Common myeloid progenitor, CD34-positive (primary cell): ENCODE measurements around the gene HMGB2.

Experiments
- CTCF ChIA-PET: fragments of 350-600 bp; sonication (Branson Sonifier 250); formaldehyde crosslinking; loops from one replicate; lab custom pipeline; 2021; ENCODE audit warnings: antibody characterized with exemption; lab: Charles Lee
- POLR2A ChIA-PET: fragments of 350-600 bp; sonication (Branson Sonifier 250); formaldehyde crosslinking; loops from one replicate; lab custom pipeline; 2021; ENCODE audit warnings: antibody characterized with exemption; lab: Charles Lee
- DNase-seq, 3 donors: peaks; one replicate each; pipeline versions ENCODE4 v3.0.0 to v3.0.0-alpha.2; 2013
- H3K27ac ChIP-seq, 2 experiments: 1 replicate in 1 of 2; 2 replicates in 1 of 2; pipeline ENCODE4 v1.7.0; 2013; ENCODE audit warnings: inconsistent platforms in 2 of 2, low read length in 2 of 2, mild to moderate bottlenecking in 2 of 2, low read depth in 1 of 2, moderate library complexity in 1 of 2; ENCODE audit not compliant: severe bottlenecking in 2 of 2, insufficient read depth in 1 of 2, poor library complexity in 1 of 2
- H3K27me3 ChIP-seq, 5 experiments: replicated peaks in 2 of 5; 1 replicate in 3 of 5; 2 replicates in 2 of 5; pipeline versions ENCODE4 v1.6.1 to v1.7.0; 2013; ENCODE audit warnings: low read length in 4 of 5, mild to moderate bottlenecking in 2 of 5, moderate library complexity in 2 of 5, inconsistent platforms in 1 of 5; ENCODE audit not compliant: insufficient read depth in 5 of 5, control insufficient read depth in 4 of 5
- H3K36me3 ChIP-seq, 4 experiments: 1 replicate in 2 of 4; 2 replicates in 2 of 4; pipeline versions ENCODE4 v1.6.1 to v1.7.0; 2013; ENCODE audit warnings: low read length in 3 of 4, control low read depth in 1 of 4, mild to moderate bottlenecking in 1 of 4; ENCODE audit not compliant: control insufficient read depth in 4 of 4, insufficient read depth in 4 of 4
- H3K4me1 ChIP-seq, 4 experiments: 1 replicate in 3 of 4; 2 replicates in 1 of 4; pipeline versions ENCODE4 v1.6.1 to v1.7.1; 2013; ENCODE audit warnings: low read length in 3 of 4, mild to moderate bottlenecking in 3 of 4, control low read depth in 1 of 4, inconsistent platforms in 1 of 4, moderate library complexity in 1 of 4; ENCODE audit not compliant: control insufficient read depth in 4 of 4, insufficient read depth in 4 of 4; ENCODE audit errors: control extremely low read depth in 1 of 4
- H3K4me3 ChIP-seq, 7 experiments: 1 replicate in 4 of 7; 2 replicates in 3 of 7; pipeline versions ENCODE4 v1.5.1 to v1.7.0; 2013; ENCODE audit warnings: mild to moderate bottlenecking in 7 of 7, low read length in 6 of 7, moderate library complexity in 6 of 7, inconsistent platforms in 2 of 7, low read depth in 2 of 7, control low read depth in 1 of 7; ENCODE audit not compliant: insufficient read depth in 4 of 7, control insufficient read depth in 1 of 7; ENCODE audit errors: extremely low read depth in 1 of 7
- H3K9me3 ChIP-seq, 5 experiments: 1 replicate in 4 of 5; 2 replicates in 1 of 5; pipeline versions ENCODE4 v1.6.1 to v1.7.1; 2013; ENCODE audit warnings: low read length in 4 of 5, mild to moderate bottlenecking in 2 of 5, inconsistent platforms in 1 of 5, low read depth in 1 of 5, moderate library complexity in 1 of 5; ENCODE audit not compliant: control insufficient read depth in 4 of 5, insufficient read depth in 2 of 5; ENCODE audit errors: control extremely low read depth in 1 of 5
- WGBS: methylation state at CpG from one replicate; pipeline ENCODE4 v1.1.5; 2013; ENCODE audit not compliant: insufficient coverage; 5-methylcytosine and 5-hydroxymethylcytosine counted together

HMGB2 gene

GRCh38 chr4:173343832-173344397 lies 9.8 kb upstream of the HMGB2 start:
- whole genome bisulfite sequencing, result 100% methylated on average over 1 of the region's 3 CpGs
- no peak for DNase-seq
- POLR2A ChIA-PET, result no interaction called here

GRCh38 chr4:173337463-173337862 lies 3.3 kb upstream of the HMGB2 start:
- WGBS, result no CpG with 5 or more reads among the region's 2 CpGs
- Histone ChIP-seq H3K27ac (no peak overlapping the region), H3K9me3 (no peaks in the 10 kb centered on the region), H3K27me3 (no peaks in the 10 kb centered on the region), H3K4me1 (peaks cover 2 to 29% (median 19%) of the 10 kb centered on the region in 4 experiments), H3K4me3 (no peak overlapping the region), H3K36me3 (peaks cover 0 to 10% (median 0%) of the 10 kb centered on the region in 4 experiments)
- CTCF ChIA-PET, result interaction anchor here (1.5 kb wide), 1 partner anchor 23 kb away, joined by 5 read pairs; no protein-coding TSS in a partner anchor
- DNase-seq, result no peak
- POLR2A ChIA-PET, result interaction anchor here (0.6 kb wide), 1 partner anchor 8 kb away, joined by 4 read pairs; no protein-coding TSS in a partner anchor

More at GRCh38 chr4:173343832-173344397, 9.8 kb upstream of the HMGB2 start:
- no peaks in the 10 kb centered on the region for H3K27me3 ChIP-seq
- CTCF ChIA-PET, result interaction anchor here (2.3 kb wide), 1 partner anchor 8 kb away, joined by 9 read pairs; no protein-coding TSS in a partner anchor
- no peaks in the 10 kb centered on the region for H3K36me3 ChIP-seq
- no peak overlapping the region for H3K27ac ChIP-seq
- H3K4me3 ChIP-seq, result no peak overlapping the region
- no peaks in the 10 kb centered on the region for H3K9me3 ChIP-seq
- peaks cover 0 to 5% (median 2%) of the 10 kb centered on the region in 4 experiments for H3K4me1 ChIP-seq

GRCh38 chr4:173334891-173335752 lies 964 bp upstream of the HMGB2 start:
- H3K27ac ChIP-seq, result peak overlapping the region; percentile 46 to 75
- DNase-seq, result peak; percentile 50 to 67 (median 64)
- no peaks in the 10 kb centered on the region for H3K27me3 ChIP-seq
- ChIA-PET POLR2A (interaction anchor here (0.6 to 3.5 kb wide), 4 partner anchors 10 to 36 kb away, joined by 3 to 24 read pairs (median 6); partner anchors contain the start of gene SAP30), CTCF (interaction anchor here (0.9 to 3.8 kb wide), 8 partner anchors 10 to 76 kb away, joined by 3 to 18 read pairs (median 5); partner anchors contain the start of gene SAP30)
- under 1% methylated on average over 33 of the region's 52 CpGs for WGBS
- peaks cover 2 to 40% (median 28%) of the 10 kb centered on the region in 4 experiments for H3K4me1 ChIP-seq
- peak overlapping the region; percentile 78 to 99 (median 98) for H3K4me3 ChIP-seq
- H3K9me3 ChIP-seq, result no peaks in the 10 kb centered on the region
- peaks cover 0 to 30% (median 7%) of the 10 kb centered on the region in 4 experiments for H3K36me3 ChIP-seq

- 0% methylated on average over 36 of the region's 53 CpGs for WGBS
- peak; percentile 26 to 60 (median 46) for DNase-seq
- peaks cover 6 to 44% (median 10%) of the 10 kb centered on the region in 4 experiments for H3K36me3 ChIP-seq
- H3K9me3 ChIP-seq, result no peaks in the 10 kb centered on the region
- H3K4me1 ChIP-seq, result peaks cover 2 to 40% (median 28%) of the 10 kb centered on the region in 4 experiments
- peak overlapping the region; percentile 83 to 94 for H3K27ac ChIP-seq
- no peaks in the 10 kb centered on the region for H3K27me3 ChIP-seq
- CTCF ChIA-PET, result interaction anchor here (1.4 to 3.8 kb wide), 3 partner anchors 15 to 78 kb away, joined by 3 to 18 read pairs (median 10); partner anchors contain the start of gene SAP30
- H3K4me3 ChIP-seq, result peak overlapping the region; percentile 78 to 99 (median 98)
- POLR2A ChIA-PET, result interaction anchor here (1.0 to 3.5 kb wide), 4 partner anchors 12 to 37 kb away, joined by 3 to 24 read pairs (median 6); partner anchors contain the start of gene SAP30
Measured at GRCh38 chr4:173333658-173334084, 487 bp downstream of the HMGB2 start.

GRCh38 chr4:173332963-173333657 lies 1.0 kb downstream of the HMGB2 start:
- ChIA-PET POLR2A (interaction anchor here (1.0 to 3.5 kb wide), 3 partner anchors 12 to 38 kb away, joined by 3 to 24 read pairs (median 5); partner anchors contain the start of gene SAP30), CTCF (interaction anchor here (0.9 to 3.8 kb wide), 6 partner anchors 14 to 78 kb away, joined by 3 to 18 read pairs (median 3); partner anchors contain the start of gene SAP30)
- Histone ChIP-seq H3K27ac (peak overlapping the region; percentile 83 to 94), H3K9me3 (no peaks in the 10 kb centered on the region), H3K27me3 (no peaks in the 10 kb centered on the region), H3K36me3 (peaks cover 11 to 50% (median 15%) of the 10 kb centered on the region in 4 experiments), H3K4me1 (peaks cover 2 to 40% (median 28%) of the 10 kb centered on the region in 4 experiments), H3K4me3 (peak overlapping the region; percentile 56 to 99 (median 98))
- 1% methylated on average over 21 of the region's 21 CpGs for WGBS
- DNase-seq, result peak in 2 of 3 donors; percentile 15 to 34

- no peaks in the 10 kb centered on the region for H3K27me3 ChIP-seq
- WGBS, result 42% methylated on average over 6 of the region's 6 CpGs
- peak overlapping the region in 6 of 7 experiments; percentile 92 to 99 (median 98) for H3K4me3 ChIP-seq
- H3K27ac ChIP-seq, result peak overlapping the region; percentile 12 to 94
- peaks cover 2 to 35% (median 27%) of the 10 kb centered on the region in 4 experiments for H3K4me1 ChIP-seq
- CTCF ChIA-PET, result interaction anchor here (0.9 to 4.3 kb wide), 8 partner anchors 13 to 88 kb away, joined by 3 to 24 read pairs (median 3); partner anchors contain the start of gene SAP30
- DNase-seq, result peak in 2 of 3 donors; percentile 17 to 26
- POLR2A ChIA-PET, result no interaction called here
- no peaks in the 10 kb centered on the region for H3K9me3 ChIP-seq
- H3K36me3 ChIP-seq, result peaks cover 11 to 52% (median 15%) of the 10 kb centered on the region in 4 experiments
Measured at GRCh38 chr4:173332021-173332487, 2.1 kb downstream of the HMGB2 start.
